GM12875 (cell line): Measurements from ENCODE around the gene TIMM50.
A peak's percentile ranks its signal among the peaks of the same experiment; 100 is the strongest.

Experiments
- H3K4me3 ChIP-seq: one replicate; pipeline ENCODE4 v1.5.1; 2011; ENCODE audit warnings: low read depth, low read length, control low read depth
- CTCF ChIP-seq: IDR thresholded peaks from 2 replicates; pipeline ENCODE4 v1.5.1; 2011; ENCODE audit warnings: low read depth, mild to moderate bottlenecking, control low read depth, inconsistent platforms, low read length, moderate library complexity, borderline replicate concordance; ENCODE audit not compliant: insufficient read depth

TIMM50 gene

GRCh38 chr19:39518975-39519374 lies 38.3 kb downstream of the TIMM50 start:
- no peak overlapping the region for H3K4me3 ChIP-seq

GRCh38 chr19:39520541-39521484 lies 40.2 kb downstream of the TIMM50 start:
- TF ChIP-seq CTCF, result no peak
- no peak overlapping the region for H3K4me3 ChIP-seq

More at GRCh38 chr19:39518975-39519374, 38.3 kb downstream of the TIMM50 start:
- no peak for TF ChIP-seq CTCF

- no peak for TF ChIP-seq CTCF
Observed at GRCh38 chr19:39524495-39524894, 43.9 kb downstream of the TIMM50 start.

DNA sequence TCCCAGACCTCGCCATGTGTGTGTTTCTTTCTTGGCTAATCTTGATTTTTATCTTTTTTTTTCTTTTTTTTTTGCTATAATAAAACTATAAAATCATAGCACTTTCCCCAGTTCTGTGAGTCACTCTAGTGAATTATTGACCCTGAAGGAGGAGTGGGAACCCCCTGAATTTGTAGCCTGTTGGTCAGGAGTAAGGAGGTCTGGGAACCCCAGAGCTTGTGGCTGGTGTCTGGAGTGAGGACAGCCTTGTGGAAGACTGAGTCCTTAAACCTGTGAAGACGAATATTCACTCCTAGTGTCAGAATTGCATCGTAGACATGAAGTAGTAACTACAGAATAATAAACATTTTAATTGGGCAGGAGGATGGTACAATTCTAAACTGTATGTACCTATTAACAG lies 44.6 kb downstream of the TIMM50 start:
- no peak overlapping the region for H3K4me3 ChIP-seq
- no peak for TF ChIP-seq CTCF

More at GRCh38 chr19:39524495-39524894, 43.9 kb downstream of the TIMM50 start:
- H3K4me3 ChIP-seq, result no peak overlapping the region

DNA sequence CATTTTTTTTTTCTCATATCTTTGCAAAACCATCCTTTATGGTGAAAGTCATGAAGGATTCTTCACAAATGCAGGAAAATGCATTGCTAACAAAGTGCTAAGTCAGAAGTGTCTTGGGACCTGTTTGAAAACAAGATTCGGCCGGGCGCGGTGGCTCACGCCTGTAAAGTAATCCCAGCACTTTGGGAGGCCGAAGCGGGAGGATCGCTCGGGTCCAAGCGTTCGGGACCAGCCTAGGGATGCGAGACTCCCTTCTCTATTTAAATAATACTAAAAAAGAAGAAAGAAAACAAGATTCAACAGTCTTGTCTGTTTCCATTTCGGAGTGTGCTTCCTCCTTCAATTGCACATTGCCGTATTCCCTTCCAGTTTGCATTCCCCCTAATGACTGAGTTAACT lies 51.2 kb downstream of the TIMM50 start:
- H3K4me3 ChIP-seq, result peak overlapping the region; percentile 100
- no peak for TF ChIP-seq CTCF

DNA sequence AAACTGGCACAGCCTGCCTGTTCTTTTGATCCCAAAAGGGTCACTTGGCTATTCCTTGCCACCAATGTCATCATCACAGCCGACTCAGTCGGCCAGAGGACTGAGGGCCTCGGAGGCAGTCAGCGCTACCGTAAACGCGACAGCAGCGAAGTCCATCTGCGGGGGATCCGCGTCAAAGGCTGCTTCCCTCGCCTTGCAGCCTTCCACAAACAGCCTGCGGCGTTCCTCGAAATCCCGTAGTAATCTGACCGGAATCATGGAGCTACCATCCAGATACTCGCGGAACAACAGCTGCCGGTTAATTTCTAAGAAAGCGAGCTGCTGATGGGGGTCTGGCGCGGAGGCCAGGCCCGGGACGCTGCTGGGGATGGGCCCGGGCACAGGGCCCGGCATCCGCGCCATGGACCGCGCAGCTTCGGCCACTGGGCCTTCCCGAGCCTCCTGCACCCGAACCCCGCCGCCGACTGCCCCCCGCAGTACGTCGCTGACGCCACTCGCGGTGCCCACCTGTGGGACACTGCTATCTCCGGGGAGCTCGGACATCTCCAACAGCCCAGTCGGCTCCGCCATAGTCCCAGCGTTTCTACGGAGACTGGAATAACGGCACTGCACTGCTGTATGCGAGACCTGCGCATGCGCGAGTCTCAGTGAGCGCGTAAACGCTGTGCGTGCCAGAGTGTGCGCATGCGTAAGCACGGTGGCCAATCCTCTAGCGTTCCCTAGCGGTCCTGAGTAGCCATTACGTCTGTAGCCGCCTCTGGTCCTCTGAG lies 51.8 kb downstream of the TIMM50 start, which contains the start of gene EID2B:
EID2B (minus strand) TSS at position 620 of the 770 bp plus-strand sequence; CDS start at position 570, 50 bp downstream.
- H3K4me3 ChIP-seq, result peak within 1 kb of the TSS; percentile 100
- peak; percentile 99 for TF ChIP-seq CTCF
